HG02885 (cell line): ENCODE results near the gene IL1RN.

ENCODE experiments used
- ATAC-seq: cut with Tn5 transposase; IDR thresholded peaks from one replicate; pipeline ENCODE4 v1.9.1; 2021; ENCODE audit warnings: mild to moderate bottlenecking; ENCODE audit not compliant: unreplicated experiment, poor library complexity

IL1RN gene

GRCh38 chr2:113149553-113150257 lies 22.3 kb downstream of the IL1RN start:
- ATAC-seq = no peak

GRCh38 chr2:113150258-113150601 lies 22.8 kb downstream of the IL1RN start:
- no peak for ATAC-seq

- ATAC-seq = no peak
Observed at GRCh38 chr2:113155331-113155730, 27.9 kb downstream of the IL1RN start.

- ATAC-seq = no peak
Observed at GRCh38 chr2:113156278-113157117, 29.1 kb downstream of the IL1RN start.

GRCh38 chr2:113157118-113157896 lies 29.9 kb downstream of the IL1RN start:
- peak; percentile 80 for ATAC-seq

- ATAC-seq = peak; percentile 19
Observed at GRCh38 chr2:113157897-113158753, 30.7 kb downstream of the IL1RN start.

GRCh38 chr2:113158884-113159553 lies 31.6 kb downstream of the IL1RN start:
- no peak for ATAC-seq

GRCh38 chr2:113160248-113160647 lies 32.9 kb downstream of the IL1RN start:
- no peak for ATAC-seq

GRCh38 chr2:113160962-113161361 lies 33.6 kb downstream of the IL1RN start:
- no peak for ATAC-seq

- no peak for ATAC-seq
Observed at GRCh38 chr2:113162173-113162572, 34.8 kb downstream of the IL1RN start.

- no peak for ATAC-seq
Observed at GRCh38 chr2:113162869-113163268, 35.5 kb downstream of the IL1RN start.

GRCh38 chr2:113164215-113164929 lies 37.0 kb downstream of the IL1RN start:
- ATAC-seq = no peak

- no peak for ATAC-seq
Observed at GRCh38 chr2:113164930-113165585, 37.7 kb downstream of the IL1RN start.

GRCh38 chr2:113166187-113166645 lies 38.8 kb downstream of the IL1RN start:
- no peak for ATAC-seq

GRCh38 chr2:113167115-113167932 lies 39.9 kb downstream of the IL1RN start:
- ATAC-seq = no peak

GRCh38 chr2:113167962-113168340 lies 40.6 kb downstream of the IL1RN start:
- ATAC-seq = no peak

GRCh38 chr2:113169002-113169530 lies 41.7 kb downstream of the IL1RN start:
- ATAC-seq = no peak
